IgD-negative memory B cell (primary cell): ENCODE data around the gene USP24. TPM values are rescaled to one million over a fixed set of nuclear protein-coding genes. Genes with fewer than 3 reads are reported as not detected.
A peak's percentile ranks its signal among the peaks of the same experiment; 100 is the strongest.
"Not testable (repeated sequence)": the region's sequence is repeated elsewhere in the genome, so short reads cannot be mapped to it uniquely, and the experiment has no call there.

Source experiments
- H3K27ac Mint-ChIP-seq, 3 donors: one replicate each; pipeline ENCODE4 v1.8.0; 2020 to 2022; ENCODE audit warnings: mild to moderate bottlenecking in 3 of 3, mixed read lengths in 3 of 3, moderate library complexity in 1 of 3
- H3K27me3 Mint-ChIP-seq: one replicate; pipeline ENCODE4 v1.8.0; 2021; ENCODE audit warnings: mixed read lengths
- H3K36me3 Mint-ChIP-seq: one replicate; pipeline ENCODE4 v1.8.0; 2020; ENCODE audit warnings: mild to moderate bottlenecking, mixed read lengths
- H3K4me1 Mint-ChIP-seq, 3 donors: one replicate each; pipeline ENCODE4 v1.8.0; 2020 to 2022; ENCODE audit warnings: mixed read lengths in 3 of 3, mild to moderate bottlenecking in 1 of 3
- H3K4me3 Mint-ChIP-seq, 4 donors: one replicate each; pipeline ENCODE4 v1.8.0; 2020 to 2022; ENCODE audit warnings: mild to moderate bottlenecking in 4 of 4, mixed read lengths in 4 of 4, moderate library complexity in 3 of 4
- H3K9me3 Mint-ChIP-seq, 3 donors: one replicate each; pipeline ENCODE4 v1.8.0; 2020 to 2021; ENCODE audit warnings: mixed read lengths in 3 of 3, mild to moderate bottlenecking in 1 of 3
- polyA plus RNA-seq: library from polyadenylated mRNA; unstranded; fragments of 300-500 nt; fragmentation: Illumina TruSeq; gene quantifications from one replicate; pipeline ENCODE4 v1.2.3, GENCODE V29; 2021

USP24 gene
- polyA plus RNA-seq, 1 donor from 2014 or later: 10.2 TPM

DNA sequence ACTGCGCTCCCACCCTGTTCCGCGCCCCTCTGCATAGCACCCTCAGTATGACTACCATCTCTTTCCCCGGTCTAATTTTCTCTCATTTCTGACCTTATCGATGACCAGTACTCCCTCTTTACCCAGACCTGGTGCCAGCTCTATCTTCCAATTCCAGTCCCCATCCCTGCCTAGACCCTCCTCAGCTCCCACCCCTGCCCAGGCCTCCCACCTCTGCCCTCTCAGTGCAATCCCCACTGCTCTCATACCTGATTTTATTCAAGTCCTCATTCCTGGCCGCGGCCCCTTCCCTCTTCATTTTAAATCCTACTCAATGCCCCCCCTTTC is 1.3 kb downstream of the USP24 start:
- no peaks in the 10 kb centered on the region for H3K36me3 Mint-ChIP-seq
- no peaks in the 10 kb centered on the region for H3K27me3 Mint-ChIP-seq
- H3K4me1 Mint-ChIP-seq: peaks cover 45 to 65% (median 52%) of the 10 kb centered on the region in 3 donors
- no peaks in the 10 kb centered on the region for H3K9me3 Mint-ChIP-seq
- H3K4me3 Mint-ChIP-seq: peak overlapping the region; percentile 85 to 97 (median 96)
- H3K27ac Mint-ChIP-seq: peak overlapping the region; percentile 76 to 95 (median 91)

DNA sequence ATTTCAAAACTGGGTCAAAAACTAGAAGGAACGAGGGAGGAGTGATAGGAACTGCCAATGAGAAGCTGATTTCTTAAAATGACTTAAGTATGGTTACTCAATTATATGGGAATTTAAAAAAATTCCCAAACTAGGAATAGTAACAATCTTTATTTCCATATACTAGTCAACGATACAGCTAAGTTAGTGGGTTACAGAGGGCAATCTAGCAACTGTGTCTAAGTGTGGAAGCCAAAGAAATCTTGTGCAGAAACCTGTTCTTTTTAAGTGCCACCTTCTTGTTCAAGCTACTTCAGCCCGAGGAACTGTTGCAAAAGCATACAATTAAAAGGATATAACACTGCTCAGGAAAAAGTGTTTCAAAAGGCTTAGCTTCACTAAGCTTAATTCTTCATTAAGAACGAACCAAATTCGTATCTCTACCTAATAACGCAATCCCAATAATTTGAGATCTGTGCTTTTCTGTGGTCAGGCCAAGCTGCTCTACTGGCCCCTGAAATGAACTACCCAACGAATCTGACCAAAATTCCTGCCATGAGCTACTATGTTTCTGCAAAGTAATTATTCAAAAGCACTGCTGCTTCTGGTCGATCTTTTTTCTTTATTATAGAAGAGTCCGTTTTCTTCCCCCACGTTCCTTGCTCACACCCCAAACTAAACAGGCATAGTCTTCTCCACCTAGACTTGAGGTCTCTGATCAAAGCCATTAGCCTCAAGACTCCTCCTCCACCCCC is 1.8 kb downstream of the USP24 start:
- peak overlapping the region; percentile 76 to 95 (median 91) for H3K27ac Mint-ChIP-seq
- peak overlapping the region; percentile 85 to 97 (median 96) for H3K4me3 Mint-ChIP-seq
- H3K9me3 Mint-ChIP-seq: no peaks in the 10 kb centered on the region
- H3K4me1 Mint-ChIP-seq: peaks cover 45 to 64% (median 51%) of the 10 kb centered on the region in 3 donors
- no peaks in the 10 kb centered on the region for H3K27me3 Mint-ChIP-seq
- no peaks in the 10 kb centered on the region for H3K36me3 Mint-ChIP-seq

- H3K27me3 Mint-ChIP-seq: no peaks in the 10 kb centered on the region
- peak overlapping the region; percentile 85 to 97 (median 96) for H3K4me3 Mint-ChIP-seq
- no peaks in the 10 kb centered on the region for H3K36me3 Mint-ChIP-seq
- no peaks in the 10 kb centered on the region for H3K9me3 Mint-ChIP-seq
- peaks cover 42 to 62% (median 48%) of the 10 kb centered on the region in 3 donors for H3K4me1 Mint-ChIP-seq
- peak overlapping the region; percentile 76 to 91 (median 85) for H3K27ac Mint-ChIP-seq
Observed at GRCh38 chr1:55212349-55213150, 2.6 kb downstream of the USP24 start.

DNA sequence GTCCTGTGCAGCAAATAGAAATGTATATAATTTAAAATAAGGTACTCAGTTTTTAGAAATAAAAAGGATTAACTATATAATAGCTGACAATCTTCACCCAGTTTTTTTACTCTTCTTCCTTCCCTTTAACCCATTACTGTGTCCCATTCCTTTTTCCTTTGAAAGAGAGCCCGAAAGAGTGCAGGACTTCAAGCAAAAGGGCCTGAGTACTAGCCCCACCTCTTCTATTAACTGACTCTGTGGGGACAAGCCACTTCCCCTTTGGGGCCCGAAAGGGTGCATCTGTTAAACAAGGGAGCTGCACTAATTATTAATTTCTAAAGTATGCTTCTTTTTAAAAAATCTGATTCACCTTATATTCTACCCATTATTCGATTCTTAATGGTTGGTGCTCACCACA is 3.3 kb downstream of the USP24 start:
- Mint-ChIP-seq H3K27ac (peak overlapping the region in 2 of 3 donors; percentile 76 to 91), H3K27me3 (no peaks in the 10 kb centered on the region), H3K4me1 (peaks cover 38 to 59% (median 47%) of the 10 kb centered on the region in 3 donors), H3K36me3 (no peaks in the 10 kb centered on the region), H3K4me3 (peak overlapping the region; percentile 85 to 97 (median 96)), H3K9me3 (no peaks in the 10 kb centered on the region)

DNA sequence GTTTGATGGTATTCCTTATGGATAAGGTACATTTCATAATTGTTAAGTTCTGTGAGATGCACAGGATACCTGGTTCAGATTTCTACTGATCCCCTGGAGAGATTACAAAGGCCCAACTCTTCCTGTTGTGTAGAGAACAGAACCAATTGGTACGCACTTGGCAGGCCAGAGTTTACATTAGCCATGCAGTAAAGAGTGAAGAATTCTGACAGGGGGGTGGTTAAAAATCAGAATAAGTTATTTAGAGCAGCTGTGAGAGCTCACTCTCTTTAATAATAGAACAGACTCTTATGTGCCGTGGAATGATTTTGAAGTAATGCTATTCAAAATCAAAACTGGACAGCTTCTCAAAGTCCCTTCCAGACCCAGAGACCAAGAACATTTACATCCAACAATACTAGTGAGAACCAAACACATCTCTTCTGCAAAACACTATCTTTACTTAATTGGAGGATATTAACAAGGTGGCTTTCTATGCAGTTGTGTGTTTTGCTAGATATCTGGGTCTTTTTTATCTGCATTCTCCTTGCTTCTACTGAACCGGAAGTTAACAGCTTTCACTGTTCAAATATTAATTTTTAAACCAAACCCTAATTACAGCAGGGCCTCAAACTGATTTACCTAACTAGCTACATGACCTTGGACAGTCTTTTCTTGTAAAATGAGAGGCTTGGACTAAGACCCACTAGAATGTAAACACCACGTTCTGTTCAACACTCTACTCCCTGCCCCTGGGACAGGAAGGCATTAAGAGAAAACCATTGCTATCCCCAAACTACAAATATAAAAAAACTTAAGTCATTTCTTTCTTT is 4.0 kb downstream of the USP24 start:
- no peaks in the 10 kb centered on the region for H3K9me3 Mint-ChIP-seq
- H3K27ac Mint-ChIP-seq: peak overlapping the region; percentile 76 to 91 (median 89)
- H3K4me1 Mint-ChIP-seq: peaks cover 38 to 55% (median 45%) of the 10 kb centered on the region in 3 donors
- H3K4me3 Mint-ChIP-seq: peak overlapping the region; percentile 77 to 97 (median 90)
- H3K36me3 Mint-ChIP-seq: no peaks in the 10 kb centered on the region
- no peaks in the 10 kb centered on the region for H3K27me3 Mint-ChIP-seq

- Mint-ChIP-seq H3K4me1 (peaks cover 46 to 62% (median 50%) of the 10 kb centered on the region in 3 donors), H3K36me3 (no peaks in the 10 kb centered on the region), H3K27ac (peak overlapping the region in 1 of 3 donors; percentile 86)
Observed at GRCh38 chr1:55209247-55209646, 5.9 kb downstream of the USP24 start.

GRCh38 chr1:55206210-55206609 is 9.0 kb downstream of the USP24 start:
- Mint-ChIP-seq H3K27me3 (no peaks in the 10 kb centered on the region), H3K9me3 (no peaks in the 10 kb centered on the region), H3K36me3 (peaks cover 6% of the 10 kb centered on the region), H3K27ac (no peak overlapping the region), H3K4me3 (peak overlapping the region in 1 of 4 donors; percentile 74), H3K4me1 (peaks cover 53 to 54% (median 54%) of the 10 kb centered on the region in 3 donors)

More at GRCh38 chr1:55209247-55209646, 5.9 kb downstream of the USP24 start:
- H3K9me3 Mint-ChIP-seq: no peaks in the 10 kb centered on the region
- H3K27me3 Mint-ChIP-seq: no peaks in the 10 kb centered on the region
- H3K4me3 Mint-ChIP-seq: peak overlapping the region; percentile 28 to 96 (median 65)

DNA sequence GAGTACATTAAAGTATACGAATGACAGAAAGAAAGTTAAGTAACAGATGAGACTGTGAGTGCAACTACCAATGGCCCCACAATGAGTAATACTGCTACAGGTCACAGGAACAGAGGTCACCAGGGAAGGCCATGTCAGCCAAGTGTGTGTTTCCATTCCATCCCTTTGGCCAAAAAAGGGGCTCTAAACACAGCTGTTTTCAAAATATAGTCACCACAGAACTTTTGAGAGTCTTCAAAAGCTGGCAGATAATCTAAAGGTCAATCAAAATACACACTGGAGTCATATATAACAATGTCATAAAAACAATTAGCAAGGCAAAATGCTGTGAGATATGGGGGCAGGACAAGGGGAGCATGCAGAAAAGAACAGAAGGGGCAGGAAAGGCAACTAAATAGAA is 10.2 kb downstream of the USP24 start:
- Mint-ChIP-seq H3K36me3 (peaks cover 6% of the 10 kb centered on the region), H3K4me1 (peaks cover 47 to 53% (median 50%) of the 10 kb centered on the region in 3 donors), H3K4me3 (peak overlapping the region in 2 of 4 donors; percentile 41 to 58), H3K9me3 (no peaks in the 10 kb centered on the region), H3K27ac (no peak overlapping the region), H3K27me3 (no peaks in the 10 kb centered on the region)

DNA sequence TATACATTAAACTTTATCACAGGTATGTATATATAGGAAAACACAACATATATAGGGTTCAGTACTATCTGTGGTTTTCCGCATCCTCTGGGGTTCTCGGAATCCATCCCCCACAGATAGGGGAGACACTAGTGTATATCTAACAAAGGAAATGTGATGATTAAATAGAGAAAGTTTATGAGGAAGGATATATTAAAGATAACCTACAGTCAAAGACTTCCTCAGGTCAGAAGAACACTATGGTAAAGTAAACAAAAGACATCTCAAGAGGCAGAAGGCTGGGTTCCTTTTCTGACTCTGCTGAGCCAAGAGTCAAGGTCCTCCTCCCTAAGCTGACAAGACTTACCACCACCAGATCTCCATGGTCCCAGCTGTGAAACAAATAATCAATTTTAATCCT is 12.1 kb downstream of the USP24 start:
- Mint-ChIP-seq H3K36me3 (peaks cover 10% of the 10 kb centered on the region), H3K4me3 (no peak overlapping the region), H3K27me3 (no peaks in the 10 kb centered on the region), H3K9me3 (no peaks in the 10 kb centered on the region), H3K27ac (no peak overlapping the region), H3K4me1 (peaks cover 44 to 56% (median 46%) of the 10 kb centered on the region in 3 donors)

- no peak overlapping the region for H3K27ac Mint-ChIP-seq
- peaks cover 11% of the 10 kb centered on the region for H3K36me3 Mint-ChIP-seq
- peaks cover 56 to 71% (median 56%) of the 10 kb centered on the region in 3 donors for H3K4me1 Mint-ChIP-seq
- no peaks in the 10 kb centered on the region for H3K27me3 Mint-ChIP-seq
- H3K4me3 Mint-ChIP-seq: no peak overlapping the region
- no peaks in the 10 kb centered on the region for H3K9me3 Mint-ChIP-seq
Observed at GRCh38 chr1:55200667-55201066, 14.5 kb downstream of the USP24 start.

DNA sequence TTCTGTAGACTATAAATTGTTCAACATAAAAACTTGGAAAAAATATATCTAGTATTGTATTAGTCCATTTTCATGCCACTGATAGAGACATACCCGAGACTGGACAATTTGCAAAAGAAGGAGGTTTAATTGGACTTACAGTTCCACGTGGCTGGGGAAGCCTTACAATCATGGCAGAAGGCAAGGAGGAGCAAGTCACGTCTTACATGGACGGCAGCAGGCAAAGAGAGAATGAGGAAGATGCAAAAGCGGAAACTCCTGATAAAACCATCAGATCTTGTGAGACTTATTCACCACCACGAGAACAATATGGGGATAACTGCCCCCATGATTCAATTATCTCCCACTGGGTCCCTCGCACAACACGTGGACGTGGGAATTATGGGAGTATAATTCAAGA is 15.4 kb downstream of the USP24 start:
- H3K4me3 Mint-ChIP-seq: peak overlapping the region in 1 of 4 donors; percentile 10
- H3K36me3 Mint-ChIP-seq: peaks cover 11% of the 10 kb centered on the region
- H3K4me1 Mint-ChIP-seq: peaks cover 61 to 74% (median 63%) of the 10 kb centered on the region in 3 donors
- H3K9me3 Mint-ChIP-seq, H3K27me3 Mint-ChIP-seq: not testable (repeated sequence)
- peak overlapping the region in 1 of 3 donors; percentile 18 for H3K27ac Mint-ChIP-seq

DNA sequence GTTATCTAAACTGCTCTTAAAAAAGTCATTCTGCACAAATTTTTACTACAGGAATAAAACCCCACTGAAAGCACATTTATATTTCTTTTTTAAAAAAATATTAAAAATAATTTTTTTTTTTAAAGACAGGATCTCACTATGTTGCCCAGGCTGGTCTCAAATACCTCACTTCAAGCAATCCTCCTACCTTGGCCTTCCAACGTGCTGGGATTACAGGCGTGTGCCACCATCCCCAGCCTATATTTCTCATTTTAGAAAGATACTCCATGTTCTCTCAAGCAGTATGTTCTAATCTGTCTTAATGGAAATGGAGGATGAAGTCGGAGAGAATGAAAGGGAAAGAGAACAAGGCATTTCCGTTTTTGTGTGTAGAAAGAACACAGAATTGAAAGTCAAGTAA is 17.1 kb downstream of the USP24 start:
- Mint-ChIP-seq H3K4me1 (peaks cover 60 to 75% (median 70%) of the 10 kb centered on the region in 3 donors), H3K4me3 (no peak overlapping the region), H3K27me3 (no peaks in the 10 kb centered on the region), H3K27ac (no peak overlapping the region), H3K36me3 (peaks cover 12% of the 10 kb centered on the region), H3K9me3 (no peaks in the 10 kb centered on the region)

- peaks cover 58 to 71% (median 67%) of the 10 kb centered on the region in 3 donors for H3K4me1 Mint-ChIP-seq
- peak overlapping the region in 2 of 3 donors; percentile 50 to 55 for H3K27ac Mint-ChIP-seq
- peaks cover 7% of the 10 kb centered on the region for H3K36me3 Mint-ChIP-seq
- H3K27me3 Mint-ChIP-seq: no peaks in the 10 kb centered on the region
- no peaks in the 10 kb centered on the region for H3K9me3 Mint-ChIP-seq
- H3K4me3 Mint-ChIP-seq: peak overlapping the region in 2 of 4 donors; percentile 17 to 39
Observed at GRCh38 chr1:55197099-55197498, 18.1 kb downstream of the USP24 start.

DNA sequence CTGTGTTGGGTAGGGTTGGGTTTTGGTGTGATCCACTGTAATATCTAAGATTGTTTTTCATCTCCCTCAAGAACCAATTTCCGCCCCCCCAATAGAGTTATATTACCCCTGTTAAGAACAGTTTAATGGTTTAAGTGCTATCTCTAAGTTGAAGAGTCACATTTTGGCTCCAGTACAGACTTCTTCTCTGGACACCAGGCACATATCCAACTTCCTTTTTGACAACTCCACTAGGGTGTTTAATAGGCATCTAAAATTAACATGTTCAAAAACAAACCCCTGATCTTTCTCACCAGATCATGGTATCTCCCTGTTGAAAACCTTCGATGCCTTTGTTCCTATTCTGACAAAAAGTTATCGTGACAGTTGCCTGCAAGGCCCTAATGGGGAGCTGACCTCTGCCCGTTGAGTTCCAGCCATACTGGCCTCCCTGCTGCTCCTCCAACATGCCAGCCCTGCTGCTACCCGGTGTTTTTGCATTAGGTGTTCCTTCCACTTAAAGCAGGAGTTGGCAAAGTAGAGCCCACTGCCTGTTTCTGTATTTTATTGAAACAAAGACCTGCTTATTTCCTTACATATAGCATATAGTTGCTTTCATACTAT is 18.6 kb downstream of the USP24 start:
- Mint-ChIP-seq H3K4me3 (peak overlapping the region in 2 of 4 donors; percentile 17 to 39), H3K27me3 (no peaks in the 10 kb centered on the region), H3K27ac (peak overlapping the region in 2 of 3 donors; percentile 50 to 55), H3K36me3 (peaks cover 7% of the 10 kb centered on the region), H3K4me1 (peaks cover 57 to 75% (median 68%) of the 10 kb centered on the region in 3 donors), H3K9me3 (no peaks in the 10 kb centered on the region)
